HG03060 (cell line): ENCODE data around the gene CFAP46.
"Not testable (repeated sequence)": the region's sequence is repeated elsewhere in the genome, so short reads cannot be mapped to it uniquely, and the experiment has no call there.

Experiments
- ATAC-seq: cut with Tn5 transposase; IDR thresholded peaks from one replicate; pipeline ENCODE4 v1.9.1; 2021; ENCODE audit warnings: low read depth, moderate number of reproducible peaks; ENCODE audit not compliant: unreplicated experiment

The CFAP46 gene

GRCh38 chr10:132850896-132851295, 91.5 kb downstream of the CFAP46 start:
- no peak for ATAC-seq

GRCh38 chr10:132850246-132850645, 92.1 kb downstream of the CFAP46 start:
- no peak for ATAC-seq

GRCh38 chr10:132849546-132850031, 92.8 kb downstream of the CFAP46 start:
- no peak for ATAC-seq

DNA sequence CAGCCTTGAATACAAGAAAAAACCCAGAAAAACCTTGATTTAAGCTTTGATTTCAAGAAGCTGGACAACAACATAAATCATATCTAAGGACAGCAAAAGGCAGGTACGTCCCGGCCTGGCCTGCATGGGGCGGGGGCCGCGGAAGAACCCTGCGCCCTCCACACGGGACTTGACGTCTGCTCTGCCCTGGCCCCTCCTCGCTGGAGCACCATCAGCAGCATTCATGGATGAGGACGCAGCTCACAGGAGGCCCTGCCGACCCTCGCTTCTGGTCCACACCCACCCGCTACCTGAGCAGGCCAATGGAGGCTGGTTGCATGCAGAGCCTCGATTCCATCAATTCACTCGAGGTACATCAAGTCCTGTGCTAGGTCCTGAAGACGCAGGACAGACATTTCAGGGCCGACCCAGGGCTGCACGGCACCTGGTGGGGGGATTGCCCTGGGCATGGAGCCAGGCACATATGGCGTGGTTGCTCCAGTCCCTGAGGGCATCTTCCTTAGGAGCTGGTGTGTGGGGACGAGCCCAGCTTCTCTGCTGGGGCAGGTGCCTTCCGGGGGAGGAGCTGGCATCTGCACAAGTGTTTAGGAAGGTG, 93.3 kb downstream of the CFAP46 start:
- no peak for ATAC-seq

DNA sequence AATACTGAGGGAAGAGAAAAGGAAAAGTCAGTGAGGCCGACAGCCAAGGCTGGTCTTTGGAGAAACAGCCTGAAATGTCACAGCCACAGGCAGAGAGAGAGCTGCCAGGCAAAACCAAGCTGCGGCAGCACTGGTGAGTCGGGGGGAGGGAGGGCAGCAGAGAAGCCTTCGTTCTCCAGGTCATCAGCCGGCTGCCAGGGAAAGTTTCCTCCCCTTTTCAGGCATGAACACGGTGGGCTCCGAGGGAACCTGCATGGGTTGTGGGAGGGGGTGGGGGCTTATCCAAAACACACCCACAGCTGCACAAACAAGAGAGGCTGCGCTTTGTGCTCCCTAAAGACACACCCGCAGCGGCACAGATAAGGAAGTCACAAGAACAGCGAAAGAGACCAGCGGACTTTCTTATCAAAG, 94.1 kb downstream of the CFAP46 start:
- no peak for ATAC-seq

DNA sequence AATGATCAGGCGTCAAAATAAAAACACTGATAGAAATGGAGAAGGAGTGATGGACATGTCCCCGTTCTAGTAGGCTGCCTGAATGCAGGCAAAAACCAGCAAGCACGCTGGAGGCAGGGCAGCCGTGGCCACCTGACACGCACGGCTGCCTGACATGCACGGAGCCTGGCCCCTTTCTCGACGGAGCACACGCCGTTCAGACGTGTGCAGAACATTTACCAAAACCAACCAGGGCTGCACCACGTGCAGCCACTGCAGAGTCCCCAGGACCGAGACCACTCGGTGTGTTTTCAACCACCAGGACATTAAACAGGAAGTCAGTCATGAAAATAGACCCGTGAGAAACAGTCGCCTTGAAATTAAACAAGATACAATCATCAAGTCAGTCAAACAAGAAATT, 94.5 kb downstream of the CFAP46 start:
- no peak for ATAC-seq

- ATAC-seq: no peak
Observed at GRCh38 chr10:132847416-132847777, 95.0 kb downstream of the CFAP46 start.

GRCh38 chr10:132846631-132847415, 95.5 kb downstream of the CFAP46 start:
- no peak for ATAC-seq

DNA sequence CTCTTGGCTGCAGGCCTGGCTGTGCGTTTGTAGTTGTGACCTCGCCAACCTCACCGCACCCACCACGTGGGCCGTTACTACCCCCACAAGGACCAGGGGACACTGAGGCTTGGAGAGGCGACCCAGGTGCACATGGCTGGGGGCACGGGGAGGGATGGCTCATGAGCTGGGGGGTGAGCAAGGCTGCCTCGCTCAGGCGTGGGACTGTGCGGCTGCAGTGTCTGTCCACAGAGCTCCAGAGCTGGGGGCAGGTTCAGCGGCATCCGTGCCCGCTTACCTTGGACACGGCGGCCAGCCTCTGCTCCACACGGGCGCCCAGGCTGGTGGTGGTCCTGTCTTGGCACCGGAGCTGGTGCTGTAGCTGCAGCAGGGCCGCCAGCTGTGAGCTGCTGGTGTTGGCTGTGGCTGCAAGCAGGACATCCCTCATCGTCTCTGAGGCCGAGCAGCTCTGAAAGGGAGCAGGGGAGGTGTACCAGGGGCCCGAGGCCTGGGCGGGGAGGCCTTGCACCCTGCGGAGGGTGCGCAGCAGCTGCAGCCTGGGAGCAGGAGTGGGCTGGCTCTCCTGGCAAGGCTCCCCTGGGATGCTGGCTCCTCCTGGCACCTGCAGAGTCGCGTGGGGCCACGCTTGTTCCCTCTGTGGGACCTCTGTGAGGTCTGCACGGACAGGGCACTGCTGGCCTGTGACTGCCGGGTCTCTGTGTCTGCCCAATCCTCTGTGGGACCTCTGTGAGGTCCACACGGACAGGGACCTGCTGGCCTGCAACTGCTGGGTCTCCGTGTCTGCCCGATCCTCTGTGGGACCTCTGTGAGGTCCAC, 96.4 kb downstream of the CFAP46 start:
- ATAC-seq: no peak

GRCh38 chr10:132845041-132845551, 97.3 kb downstream of the CFAP46 start:
- no peak for ATAC-seq

DNA sequence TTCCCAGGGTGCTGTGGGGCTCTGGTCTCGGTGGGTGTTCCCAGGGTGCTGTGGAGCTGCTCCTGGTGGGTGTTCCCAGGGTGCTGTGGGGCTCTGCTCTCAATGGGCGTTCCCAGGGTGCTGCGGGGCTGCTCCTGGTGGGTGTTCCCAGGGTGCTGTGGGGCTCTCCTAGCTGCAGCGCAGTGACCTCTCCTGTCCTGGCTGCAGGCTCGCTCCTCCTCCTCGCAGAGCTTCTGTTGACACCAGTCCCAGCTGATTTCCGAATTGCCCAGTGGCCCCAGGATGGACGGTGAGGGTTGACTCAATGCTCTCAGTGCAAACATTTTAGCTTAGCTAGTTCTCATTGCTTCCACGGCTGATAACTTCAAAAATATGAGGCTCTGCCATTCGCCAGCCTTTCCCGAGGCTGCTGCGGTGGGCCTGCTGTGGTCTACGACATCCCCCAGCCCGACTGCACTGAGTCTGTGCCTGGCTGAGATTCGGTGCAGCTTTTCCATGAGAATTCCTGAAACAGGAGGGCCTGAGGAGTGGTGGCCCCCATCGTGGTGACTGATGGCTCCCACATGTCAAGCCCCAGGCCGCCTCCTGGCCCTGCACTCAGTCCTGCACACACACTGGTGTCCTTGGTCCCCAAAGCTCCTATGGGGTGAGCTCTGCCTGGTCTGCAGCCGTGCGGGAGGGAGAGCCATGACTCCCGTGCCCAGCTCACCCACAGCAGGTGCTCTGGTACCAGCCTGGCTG, 98.1 kb downstream of the CFAP46 start:
- no peak for ATAC-seq

DNA sequence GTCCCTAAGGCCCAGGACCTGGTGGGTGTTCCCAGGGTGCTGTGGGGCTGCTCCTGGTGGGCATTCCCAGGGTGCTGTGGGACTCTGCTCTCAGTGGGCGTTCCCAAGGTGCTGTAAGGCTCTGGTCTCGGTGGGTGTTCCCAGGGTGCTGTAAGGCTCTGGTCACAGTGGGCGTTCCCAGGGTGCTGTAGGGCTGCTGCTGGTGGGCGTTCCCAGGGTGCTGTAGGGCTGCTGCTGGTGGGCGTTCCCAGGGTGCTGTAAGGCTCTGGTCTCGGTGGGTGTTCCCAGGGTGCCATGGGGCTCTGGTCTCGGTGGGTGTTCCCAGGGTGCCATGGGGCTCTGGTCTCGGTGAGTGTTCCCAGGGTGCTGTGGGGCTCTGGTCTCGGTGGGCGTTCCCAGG, 99.1 kb downstream of the CFAP46 start:
- not testable (repeated sequence) for ATAC-seq

DNA sequence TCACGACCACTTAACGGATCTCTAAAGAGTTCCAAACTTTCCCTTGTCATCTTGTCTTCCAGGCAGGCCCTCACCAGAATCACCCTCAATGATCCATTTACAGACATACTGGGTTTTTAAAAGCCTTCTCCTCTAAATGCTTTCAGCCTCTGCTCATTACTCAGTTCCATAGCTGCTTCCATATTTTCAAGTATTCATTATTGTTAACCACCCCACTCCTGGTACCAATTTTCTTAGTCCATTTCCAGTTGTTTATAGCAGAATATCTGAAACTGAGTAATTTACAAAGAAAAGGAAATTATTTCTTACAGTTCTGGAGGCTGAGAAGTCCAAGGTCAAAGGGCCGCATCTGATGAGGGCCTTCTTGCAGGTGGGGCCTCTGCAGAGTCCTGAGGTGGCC, 100.0 kb downstream of the CFAP46 start:
- ATAC-seq: no peak

DNA sequence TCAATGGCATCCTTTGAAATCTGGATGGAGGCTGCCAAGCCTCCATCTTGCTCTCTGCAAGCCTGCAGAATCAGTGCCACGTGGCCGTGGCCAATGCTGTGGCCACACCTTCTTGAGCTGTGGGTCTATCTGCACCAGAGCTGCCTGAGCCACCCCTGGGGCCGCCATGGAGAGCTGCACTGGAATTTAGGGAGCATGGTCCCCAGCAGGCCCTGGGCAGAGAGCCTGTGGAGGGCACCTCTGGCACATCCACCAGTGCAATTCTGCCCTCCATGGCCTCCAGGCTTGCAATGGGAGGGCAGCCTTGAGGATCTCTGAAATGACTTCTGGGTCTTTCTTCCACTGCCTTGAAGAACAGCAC, 100.8 kb downstream of the CFAP46 start:
- ATAC-seq: no peak

- ATAC-seq: no peak
Observed at GRCh38 chr10:132840698-132841614, 101.4 kb downstream of the CFAP46 start.

- ATAC-seq: no peak
Observed at GRCh38 chr10:132839061-132839460, 103.3 kb downstream of the CFAP46 start.

- ATAC-seq: no peak
Observed at GRCh38 chr10:132838346-132838970, 103.9 kb downstream of the CFAP46 start.

GRCh38 chr10:132837905-132838304, 104.5 kb downstream of the CFAP46 start:
- no peak for ATAC-seq
